ENCODE measurements around the gene CDC42EP2. TPM values are rescaled to one million over a fixed set of nuclear protein-coding genes. Genes with fewer than 3 reads are reported as not detected.

CDC42EP2 gene
- total RNA-seq, 1 donor from 2014 or later, result 0.18 TPM

GRCh38 chr11:65286686-65287085 is 28.0 kb upstream of the CDC42EP2 start:
- ATAC-seq (ENCODE audit: low read depth), result no peak
- CTCF ChIA-PET, result interaction anchor here (2.0 kb wide), 1 partner anchor 12 kb away, joined by 4 read pairs; no protein-coding TSS in a partner anchor

GRCh38 chr11:65287601-65288000 is 27.1 kb upstream of the CDC42EP2 start:
- no peak for ATAC-seq (ENCODE audit: low read depth)
- no peak overlapping the region for H3K27ac Mint-ChIP-seq
- no peak overlapping the region for H3K4me3 Mint-ChIP-seq
- H3K36me3 Mint-ChIP-seq (ENCODE audit: low read depth), result peaks cover 80% of the 10 kb centered on the region
- POLR2A ChIA-PET, result no interaction called here
- H3K9me3 Mint-ChIP-seq, result no peaks in the 10 kb centered on the region
- DNase-seq, result no peak
- TF ChIP-seq CTCF (IDR thresholded peaks at IDR 0.05), result no peak
- intact Hi-C loops (cut with micrococcal nuclease), result no loop called here
- H3K4me1 Mint-ChIP-seq, result peaks cover 4% of the 10 kb centered on the region
- CTCF ChIA-PET, result interaction anchor here (2.0 kb wide), 1 partner anchor 12 kb away, joined by 4 read pairs; no protein-coding TSS in a partner anchor
- H3K27me3 Mint-ChIP-seq, result no peaks in the 10 kb centered on the region

More at GRCh38 chr11:65286686-65287085, 28.0 kb upstream of the CDC42EP2 start:
- DNase-seq, result no peak
- Mint-ChIP-seq H3K36me3 (ENCODE audit: low read depth) (peaks cover 80% of the 10 kb centered on the region), H3K27me3 (no peaks in the 10 kb centered on the region), H3K9me3 (no peaks in the 10 kb centered on the region), H3K4me3 (no peak overlapping the region), H3K4me1 (peaks cover 4% of the 10 kb centered on the region), H3K27ac (no peak overlapping the region)
- intact Hi-C loops (cut with micrococcal nuclease), result no loop called here
- POLR2A ChIA-PET, result interaction anchor here (0.7 kb wide), 1 partner anchor 25 kb away, joined by 3 read pairs; the partner anchor contains the start of gene POLA2
- TF ChIP-seq CTCF (IDR thresholded peaks at IDR 0.05), result no peak

- ChIA-PET POLR2A (no interaction called here), CTCF (interaction anchor here (0.8 kb wide), 1 partner anchor 41 kb away, joined by 3 read pairs; no protein-coding TSS in a partner anchor)
- ATAC-seq (ENCODE audit: low read depth) (no peak), DNase-seq (no peak)
- H3K27me3 Mint-ChIP-seq, result no peaks in the 10 kb centered on the region
- H3K4me1 Mint-ChIP-seq, result no peaks in the 10 kb centered on the region
- TF ChIP-seq CTCF (IDR thresholded peaks at IDR 0.05), result no peak
- peaks cover 84% of the 10 kb centered on the region for H3K36me3 Mint-ChIP-seq (ENCODE audit: low read depth)
- no peak overlapping the region for H3K4me3 Mint-ChIP-seq
- no peaks in the 10 kb centered on the region for H3K9me3 Mint-ChIP-seq
- H3K27ac Mint-ChIP-seq, result no peak overlapping the region
- intact Hi-C loops (cut with micrococcal nuclease), result no loop called here
Measured at GRCh38 chr11:65288706-65289536, 25.7 kb upstream of the CDC42EP2 start.

- Mint-ChIP-seq H3K4me3 (no peak overlapping the region), H3K9me3 (no peaks in the 10 kb centered on the region), H3K27me3 (no peaks in the 10 kb centered on the region), H3K27ac (no peak overlapping the region), H3K4me1 (no peaks in the 10 kb centered on the region), H3K36me3 (ENCODE audit: low read depth) (peaks cover 91% of the 10 kb centered on the region)
- ATAC-seq (ENCODE audit: low read depth), result no peak
- CTCF ChIA-PET, result no interaction called here
- no peak for TF ChIP-seq CTCF (IDR thresholded peaks at IDR 0.05)
- intact Hi-C loops (cut with micrococcal nuclease), result no loop called here
- DNase-seq, result no peak
- POLR2A ChIA-PET, result interaction anchor here (0.8 kb wide), 1 partner anchor 29 kb away, joined by 3 read pairs; the partner anchor contains the start of gene POLA2
Measured at GRCh38 chr11:65290448-65291165, 24.1 kb upstream of the CDC42EP2 start.

GRCh38 chr11:65291613-65292012 is 23.1 kb upstream of the CDC42EP2 start:
- CTCF ChIA-PET, result interaction anchor here (1.0 kb wide), 1 partner anchor 24 kb away, joined by 3 read pairs; no protein-coding TSS in a partner anchor
- intact Hi-C loops (cut with micrococcal nuclease), result no loop called here
- H3K4me3 Mint-ChIP-seq, result no peak overlapping the region

More at GRCh38 chr11:65291613-65292012, 23.1 kb upstream of the CDC42EP2 start:
- DNase-seq (no peak), ATAC-seq (ENCODE audit: low read depth) (no peak)
- POLR2A ChIA-PET, result no interaction called here
- H3K9me3 Mint-ChIP-seq, result no peaks in the 10 kb centered on the region
- H3K27ac Mint-ChIP-seq, result no peak overlapping the region
- peaks cover 96% of the 10 kb centered on the region for H3K36me3 Mint-ChIP-seq (ENCODE audit: low read depth)
- no peak for TF ChIP-seq CTCF (IDR thresholded peaks at IDR 0.05)
- H3K4me1 Mint-ChIP-seq, result no peaks in the 10 kb centered on the region
- no peaks in the 10 kb centered on the region for H3K27me3 Mint-ChIP-seq
